T-helper 1 cell treated with Interleukin-12 subunit alpha and Interleukin-12 subunit beta and Interleukin-4 antibody, amounts not matched to agents 30 μg/mL and 1 μg/mL, for 36 hours (primary cell): ENCODE data around the gene MINPP1.

Source experiments
- H3K27ac Mint-ChIP-seq: one replicate; pipeline ENCODE4 v1.8.0; 2021; ENCODE audit warnings: mild to moderate bottlenecking, mixed read lengths
- H3K27me3 Mint-ChIP-seq: one replicate; pipeline ENCODE4 v1.8.0; 2021; ENCODE audit warnings: low read depth, mixed read lengths
- H3K36me3 Mint-ChIP-seq: one replicate; pipeline ENCODE4 v1.8.0; 2021; ENCODE audit warnings: low read depth, mixed read lengths
- H3K4me1 Mint-ChIP-seq: one replicate; pipeline ENCODE4 v1.8.0; 2021; ENCODE audit warnings: low read depth, mixed read lengths
- H3K4me3 Mint-ChIP-seq: one replicate; pipeline ENCODE4 v1.8.0; 2021; ENCODE audit warnings: mild to moderate bottlenecking, moderate library complexity, mixed read lengths
- H3K9me3 Mint-ChIP-seq: one replicate; pipeline ENCODE4 v1.8.0; 2021; ENCODE audit warnings: mixed read lengths

The MINPP1 gene

GRCh38 chr10:87594864-87595263 lies 90.2 kb downstream of the MINPP1 start:
- H3K36me3 Mint-ChIP-seq, result no peaks in the 10 kb centered on the region
- H3K4me1 Mint-ChIP-seq, result no peaks in the 10 kb centered on the region
- peaks cover 17% of the 10 kb centered on the region for H3K27me3 Mint-ChIP-seq
- H3K4me3 Mint-ChIP-seq, result no peak overlapping the region
- no peak overlapping the region for H3K27ac Mint-ChIP-seq
- no peaks in the 10 kb centered on the region for H3K9me3 Mint-ChIP-seq

GRCh38 chr10:87596351-87596750 lies 91.7 kb downstream of the MINPP1 start:
- Mint-ChIP-seq H3K9me3 (no peaks in the 10 kb centered on the region), H3K36me3 (no peaks in the 10 kb centered on the region), H3K27ac (no peak overlapping the region), H3K4me1 (peaks cover under 1% of the 10 kb centered on the region), H3K4me3 (no peak overlapping the region), H3K27me3 (peaks cover 21% of the 10 kb centered on the region)

- Mint-ChIP-seq H3K36me3 (no peaks in the 10 kb centered on the region), H3K4me3 (no peak overlapping the region), H3K9me3 (no peaks in the 10 kb centered on the region), H3K4me1 (peaks cover 3% of the 10 kb centered on the region), H3K27me3 (peaks cover 13% of the 10 kb centered on the region), H3K27ac (no peak overlapping the region)
Observed at GRCh38 chr10:87598700-87599099, 94.0 kb downstream of the MINPP1 start.

DNA sequence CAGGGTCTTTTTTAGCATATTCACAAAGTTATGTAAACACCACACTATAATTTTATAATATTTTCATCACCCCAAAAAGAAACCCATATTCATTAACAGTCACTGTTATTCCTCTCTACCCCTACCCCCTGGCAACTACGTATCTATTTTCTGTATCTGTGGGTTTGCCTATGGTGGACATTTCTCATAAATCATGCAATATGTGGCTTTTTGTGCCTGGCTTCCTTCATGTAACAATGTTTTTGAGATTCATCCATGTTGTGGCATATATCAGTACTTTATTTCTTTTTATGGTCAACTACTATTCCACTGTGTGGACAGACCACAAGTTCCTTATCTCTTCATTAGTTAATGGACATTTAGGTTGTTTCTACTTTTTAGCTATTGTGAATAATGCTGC lies 95.9 kb downstream of the MINPP1 start:
- Mint-ChIP-seq H3K9me3 (no peaks in the 10 kb centered on the region), H3K27me3 (peaks cover 3% of the 10 kb centered on the region), H3K4me1 (peaks cover 3% of the 10 kb centered on the region), H3K4me3 (no peak overlapping the region), H3K36me3 (no peaks in the 10 kb centered on the region), H3K27ac (no peak overlapping the region)
